ENCODE data around the gene HSDL2.

Gene HSDL2

DNA sequence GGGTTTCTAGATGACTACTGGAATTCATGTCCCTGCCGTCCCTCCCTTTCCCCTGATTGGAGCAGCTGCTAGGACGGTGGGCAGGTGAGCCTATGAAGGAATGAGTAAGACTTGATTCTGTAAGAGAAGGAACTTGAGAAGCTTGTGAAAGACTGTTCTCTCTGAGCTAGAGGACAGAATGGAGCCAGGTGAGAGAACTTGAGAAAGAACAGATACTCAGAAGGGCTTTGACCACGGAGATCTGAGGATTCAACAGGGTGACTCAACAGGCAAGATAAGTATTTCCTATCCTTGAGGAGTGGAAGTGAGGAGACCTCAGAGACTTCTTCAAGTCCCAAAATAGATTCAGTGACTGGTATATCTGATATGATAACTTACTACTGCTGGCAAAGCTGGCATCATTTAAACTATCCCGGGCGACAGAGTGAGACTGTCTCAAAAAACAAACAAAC lies 41.9 kb downstream of the HSDL2 start:
- no peak overlapping the region for H3K27ac ChIP-seq
- TF ChIP-seq CTCF (conservative IDR thresholded peaks at IDR 0.05): no peak

DNA sequence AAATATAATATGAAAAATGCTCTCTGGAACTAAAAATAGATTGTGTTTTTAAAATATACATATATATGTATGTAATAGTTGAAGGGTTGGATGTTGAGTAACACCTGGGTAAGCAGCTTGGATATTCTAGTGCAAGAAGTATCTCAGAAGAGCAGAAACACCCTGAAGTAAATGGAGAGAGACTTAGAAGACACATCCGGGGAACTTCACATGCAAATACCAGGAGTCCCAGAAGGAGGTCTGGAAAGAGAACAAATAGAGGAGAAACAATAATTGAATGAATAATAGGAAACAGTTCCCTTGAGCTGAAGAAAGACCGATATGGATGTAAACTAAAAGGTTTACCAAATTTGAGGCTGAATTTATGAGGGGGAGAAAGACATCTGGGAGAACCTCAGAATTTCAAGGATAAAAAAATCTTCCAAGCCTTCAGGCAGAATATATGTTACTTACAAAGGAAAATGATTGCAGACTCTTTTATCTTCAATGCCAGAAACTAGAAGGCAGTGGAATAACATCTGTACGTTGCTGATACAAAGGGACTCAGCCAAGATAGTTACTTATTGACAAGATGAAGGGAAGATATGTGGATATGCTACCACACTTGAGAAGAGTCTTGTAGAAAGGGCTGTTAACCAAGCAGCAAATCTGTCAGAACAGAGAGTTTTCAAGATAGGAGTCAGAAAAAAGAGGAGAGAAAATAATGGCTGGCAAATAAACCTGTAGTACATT lies 42.7 kb downstream of the HSDL2 start:
- no peak overlapping the region for H3K27ac ChIP-seq
- TF ChIP-seq CTCF (conservative IDR thresholded peaks at IDR 0.05): no peak

- H3K27ac ChIP-seq: no peak overlapping the region
- no peak for TF ChIP-seq CTCF (conservative IDR thresholded peaks at IDR 0.05)
These were observed 50.2 kb downstream of the HSDL2 start for GRCh38 chr9:112430006-112430522.

DNA sequence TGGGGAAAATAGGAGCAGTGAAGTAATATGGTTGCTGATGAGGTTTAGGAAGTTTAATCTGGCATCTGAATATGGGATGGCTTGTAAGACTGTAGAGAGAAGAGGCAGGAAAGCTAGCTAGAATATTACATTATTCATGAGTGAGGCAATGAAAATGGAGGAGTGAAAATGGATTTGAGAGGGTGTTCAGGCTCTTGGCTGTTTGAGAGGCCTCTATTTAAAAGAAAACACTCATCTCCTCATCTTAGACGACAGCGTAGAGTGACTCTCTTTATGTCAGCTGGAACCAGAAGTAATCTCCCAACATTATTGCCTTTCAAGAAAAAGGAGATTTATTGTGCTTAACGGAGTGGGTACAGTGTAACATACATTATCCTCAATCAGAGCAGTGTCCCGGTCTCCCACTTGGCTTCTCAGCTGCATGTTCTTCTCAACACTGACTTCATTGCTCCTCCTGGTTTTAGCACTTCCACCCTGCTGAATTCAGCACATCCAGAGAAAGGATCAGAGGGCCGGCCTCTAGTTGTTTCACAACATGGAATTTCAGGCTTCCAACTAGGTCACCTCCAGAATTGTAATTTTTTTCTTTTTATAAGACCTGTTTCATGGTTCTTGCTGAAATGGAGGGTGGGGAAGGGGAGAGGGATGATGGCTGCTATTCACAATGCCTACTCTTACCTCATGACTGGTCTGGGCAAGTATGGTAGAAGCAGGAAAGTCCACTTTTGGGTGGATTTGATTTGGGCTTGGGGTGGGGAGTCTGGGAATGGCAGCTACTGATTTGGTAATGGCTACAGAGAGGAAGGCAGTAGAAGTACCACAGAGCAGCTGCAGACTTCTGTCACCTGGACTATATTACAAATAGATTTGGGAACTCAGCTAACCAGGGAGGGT lies 53.8 kb downstream of the HSDL2 start:
- TF ChIP-seq CTCF (conservative IDR thresholded peaks at IDR 0.05): no peak
- no peak overlapping the region for H3K27ac ChIP-seq

- H3K27ac ChIP-seq: no peak overlapping the region
- no peak for TF ChIP-seq CTCF (conservative IDR thresholded peaks at IDR 0.05)
These were observed 54.6 kb downstream of the HSDL2 start for GRCh38 chr9:112434487-112434886.

GRCh38 chr9:112437406-112437805 lies 57.5 kb downstream of the HSDL2 start:
- no peak for TF ChIP-seq CTCF (conservative IDR thresholded peaks at IDR 0.05)
- H3K27ac ChIP-seq: no peak overlapping the region

DNA sequence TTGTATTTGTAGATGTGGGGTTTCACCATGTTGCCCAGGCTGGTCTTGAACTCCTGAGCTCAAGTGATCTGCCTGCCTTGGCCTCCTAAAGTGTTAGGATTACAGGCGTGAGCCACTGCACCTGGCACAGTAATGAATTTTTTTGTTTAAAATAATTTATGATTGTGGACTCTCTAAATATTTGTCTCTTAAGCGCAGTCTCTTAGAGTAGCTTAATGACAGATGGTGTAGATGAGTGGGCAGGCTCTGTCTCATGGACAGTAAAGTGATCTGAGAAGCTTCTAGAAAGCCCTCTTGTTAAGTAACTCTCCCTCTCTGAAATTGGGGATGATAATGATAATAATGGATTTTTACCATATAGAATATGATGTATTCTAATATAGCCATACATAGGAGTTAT lies 59.3 kb downstream of the HSDL2 start:
- peak overlapping the region; percentile 79 for H3K27ac ChIP-seq
- no peak for TF ChIP-seq CTCF (conservative IDR thresholded peaks at IDR 0.05)
